ENCODE data around the gene CFAP77. TPM values are rescaled to one million over a fixed set of nuclear protein-coding genes. Genes with fewer than 3 reads are reported as not detected.

The CFAP77 gene
- total and polyA plus RNA-seq, 2 of the 8 experiments (the other 6 are each of a cell fraction or from before 2014, with no cell fraction given): 0.63 to 0.97 TPM

GRCh38 chr9:132596200-132596599, 186.2 kb downstream of the CFAP77 start:
- FAIRE-seq (no peak), DNase-seq (ENCODE audit: low read depth in 1 of 2, low spot score in 2 of 2) (no peak)
- no peak overlapping the region for H4K8ac ChIP-seq (ENCODE audit: extremely low read depth, insufficient read depth, low read length)
- no peaks in the 10 kb centered on the region; a peak in 1 of 7 replicates for H3K27me3 ChIP-seq (replicated peaks in 1 of 4; ENCODE audit: control insufficient read depth in 3 of 4, extremely low read depth in 1 of 4, insufficient read depth in 3 of 4, low read length in 3 of 4)
- H2BK120ac ChIP-seq (replicated peaks; ENCODE audit: low read depth, low read length): no peak overlapping the region
- no peak overlapping the region for H2BK12ac ChIP-seq (ENCODE audit: low read depth, low read length)
- CTCF ChIA-PET (ENCODE audit: partially characterized antibody): interaction anchor here (0.9 kb wide), 2 partner anchors 16 to 169 kb away, joined by 3 read pairs; no protein-coding TSS in a partner anchor
- no peak overlapping the region for H2AK5ac ChIP-seq (ENCODE audit: low read depth, low read length)
- H4K5ac ChIP-seq (ENCODE audit: insufficient read length, low read depth, low read length): no peak overlapping the region
- no peak overlapping the region for H3K18ac ChIP-seq (ENCODE audit: extremely low read depth, low read length)
- WGBS, 2 experiments (ENCODE audit: extremely low coverage in 1 of 2, insufficient coverage in 1 of 2, insufficient read length in 1 of 2, insufficient replicate concordance in 2 of 2, low coverage in 1 of 2, low lambda C conversion rate in 2 of 2, missing lambda C conversion rate in 1 of 2): 85% methylated on average over 3 of the region's 3 CpGs; no CpG with 5 or more reads in 1 of the 2 experiments
- H3K79me1 ChIP-seq (ENCODE audit: low read depth, low read length): no peaks in the 10 kb centered on the region
- TF ChIP-seq BRCA1 (IDR thresholded peaks at IDR 0.05; ENCODE audit: low read depth, low read length) (no peak), RNF2 (IDR thresholded peaks at IDR 0.05; ENCODE audit: borderline replicate concordance, low read depth, low read length, missing control alignments, poor library complexity, severe bottlenecking) (no peak)
- no peak overlapping the region for H3K14ac ChIP-seq (ENCODE audit: insufficient read length)
- no peak overlapping the region for H3K27ac ChIP-seq (ENCODE audit: low read depth, low read length)
- no peak overlapping the region for H3K4ac ChIP-seq (replicated peaks; ENCODE audit: insufficient read length, low read depth, low read length)
- no peak overlapping the region for H3K23ac ChIP-seq (ENCODE audit: insufficient read length)
- H3K56ac ChIP-seq (replicated peaks; ENCODE audit: insufficient read length, low read depth, low read length): no peak overlapping the region
- peaks cover 5% of the 10 kb centered on the region; the same call in 1 of the 2 replicates for H3K23me2 ChIP-seq (ENCODE audit: low read depth, low read length)
- H2BK15ac ChIP-seq (ENCODE audit: low read length): no peak overlapping the region
- peaks cover 3 to 15% (median 9%) of the 10 kb centered on the region in 4 experiments for H3K4me1 ChIP-seq (replicated peaks in 1 of 4; ENCODE audit: control insufficient read depth in 3 of 4, insufficient read depth in 4 of 4, low read length in 3 of 4)
- H3K36me3 ChIP-seq (ENCODE audit: control insufficient read depth in 2 of 4, insufficient read depth in 4 of 4, low read length in 3 of 4): peaks cover 0 to 4% (median 2%) of the 10 kb centered on the region in 4 experiments; a peak in 6 of 8 replicates
- H4K91ac ChIP-seq (replicated peaks; ENCODE audit: insufficient read length, low read length): no peak overlapping the region
- H2BK5ac ChIP-seq (ENCODE audit: low read depth, low read length): no peak overlapping the region
- H3K79me2 ChIP-seq (ENCODE audit: control insufficient read depth in 1 of 2, insufficient read depth in 2 of 2, low read length in 2 of 2): no peaks in the 10 kb centered on the region
- no peak overlapping the region for H2BK20ac ChIP-seq (ENCODE audit: low read length)
- no peak overlapping the region for H3K4me2 ChIP-seq (ENCODE audit: insufficient read depth in 1 of 2, low read depth in 2 of 2, low read length in 2 of 2)
- no peak overlapping the region for H3K9ac ChIP-seq (replicated peaks in 1 of 4; ENCODE audit: extremely low read depth in 1 of 4, low read depth in 3 of 4, low read length in 3 of 4)
- no peak overlapping the region for H3K4me3 ChIP-seq (ENCODE audit: extremely low read depth in 1 of 4, insufficient read depth in 2 of 4, low read depth in 3 of 4, low read length in 4 of 4)
- H3K9me3 ChIP-seq (ENCODE audit: insufficient read depth in 2 of 2, low read depth in 1 of 2, low read length in 1 of 2): no peaks in the 10 kb centered on the region
- POLR2A ChIA-PET (ENCODE audit: partially characterized antibody): interaction anchor here (0.6 kb wide), 1 partner anchor 27 kb away, joined by 3 read pairs; no protein-coding TSS in a partner anchor
- H4K20me1 ChIP-seq (replicated peaks in 1 of 2; ENCODE audit: control insufficient read depth in 1 of 2, insufficient read depth in 2 of 2, low read length in 2 of 2): peaks cover 0 to 11% of the 10 kb centered on the region in 2 experiments
- H2AFZ ChIP-seq (ENCODE audit: low read length): no peak overlapping the region

All from H1 (cell line).